ENCODE results near the gene FOXA2. TPM values are rescaled to one million over a fixed set of nuclear protein-coding genes. Genes with fewer than 3 reads are reported as not detected.

Gene FOXA2
- total RNA-seq, 1 donor from 2014 or later: 18.9 TPM

DNA sequence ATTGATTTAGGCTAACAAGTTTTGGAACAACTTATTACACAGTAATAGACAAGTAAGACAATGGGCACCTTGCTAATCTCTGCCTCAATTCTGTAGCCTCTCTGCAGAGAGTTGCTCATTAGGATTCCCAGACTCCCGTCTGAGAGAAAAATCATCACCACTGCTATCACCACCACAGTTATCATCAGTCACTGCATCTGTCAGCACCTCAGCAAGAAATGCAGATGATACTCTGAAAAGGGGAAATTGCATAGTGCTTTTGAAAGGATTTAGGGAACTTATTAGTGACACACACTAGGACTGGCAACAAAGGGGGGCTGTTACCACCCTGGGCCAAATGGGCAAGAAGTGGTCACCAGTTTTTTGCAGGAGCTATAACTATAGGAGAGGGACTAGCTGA, 39.9 kb downstream of the FOXA2 start:
- DNase-seq (ENCODE audit: low spot score) (no peak), ATAC-seq (no peak)

GRCh38 chr20:22542427-22542826, 41.9 kb downstream of the FOXA2 start:
- ATAC-seq (no peak), DNase-seq (ENCODE audit: low spot score) (no peak)

DNA sequence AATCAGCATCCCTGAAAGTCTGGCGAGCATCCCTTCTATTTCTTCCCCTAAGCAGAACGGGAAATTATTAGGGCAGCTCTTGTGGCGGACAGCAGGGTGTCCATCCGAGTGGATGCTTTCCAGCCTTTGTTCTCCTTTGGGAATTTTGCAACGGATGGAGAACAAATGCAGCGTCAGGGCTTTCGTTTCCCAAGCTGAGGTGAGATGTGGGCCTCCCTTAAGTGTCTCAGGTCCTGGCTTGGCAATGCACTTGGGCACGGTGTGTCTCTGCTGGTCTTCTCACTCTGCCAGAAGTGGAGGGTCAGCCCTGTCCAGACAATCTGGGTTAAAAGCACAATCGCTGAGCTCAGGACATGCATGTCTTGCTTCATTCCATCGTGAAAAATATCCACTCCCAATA, 43.5 kb downstream of the FOXA2 start:
- DNase-seq (ENCODE audit: low spot score) (no peak), ATAC-seq (no peak)

DNA sequence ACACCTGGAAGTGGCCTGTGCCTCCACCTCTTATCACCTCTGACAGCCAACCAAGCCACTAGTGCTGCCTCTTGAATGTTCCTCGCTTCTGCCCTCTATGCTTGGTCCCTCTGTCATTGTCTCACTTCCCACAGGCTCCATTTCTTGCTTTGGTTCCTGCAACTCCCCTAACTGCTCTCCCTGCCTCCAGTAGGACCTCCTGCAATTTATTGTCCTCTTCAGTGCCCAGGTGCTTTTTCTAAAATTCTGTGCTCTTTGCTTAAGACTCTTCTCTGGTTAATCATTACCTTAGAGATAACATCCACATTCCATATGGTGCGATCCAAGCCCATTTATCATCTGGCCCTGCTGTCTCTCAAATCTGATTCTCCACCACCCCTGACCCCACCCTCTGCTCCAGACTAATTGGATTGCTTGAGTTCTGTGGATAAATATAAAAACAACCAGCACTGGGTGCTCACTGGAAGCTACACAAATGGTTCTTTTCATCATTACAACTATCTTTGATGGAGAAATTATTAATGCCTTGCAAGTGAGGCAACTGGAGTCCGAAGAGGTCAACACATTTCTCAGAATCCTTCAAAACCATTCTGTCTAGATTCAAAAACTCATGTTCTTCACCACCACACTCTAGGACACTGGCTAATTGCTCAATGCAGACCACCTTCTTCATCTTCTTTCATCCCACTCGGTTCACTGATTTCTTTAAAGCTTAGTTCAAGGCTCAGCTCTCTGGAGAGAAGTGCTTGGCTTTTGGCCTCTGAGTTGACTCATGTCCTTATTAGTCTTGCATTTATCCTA, 47.2 kb downstream of the FOXA2 start:
- ATAC-seq (no peak), DNase-seq (ENCODE audit: low spot score) (no peak)

DNA sequence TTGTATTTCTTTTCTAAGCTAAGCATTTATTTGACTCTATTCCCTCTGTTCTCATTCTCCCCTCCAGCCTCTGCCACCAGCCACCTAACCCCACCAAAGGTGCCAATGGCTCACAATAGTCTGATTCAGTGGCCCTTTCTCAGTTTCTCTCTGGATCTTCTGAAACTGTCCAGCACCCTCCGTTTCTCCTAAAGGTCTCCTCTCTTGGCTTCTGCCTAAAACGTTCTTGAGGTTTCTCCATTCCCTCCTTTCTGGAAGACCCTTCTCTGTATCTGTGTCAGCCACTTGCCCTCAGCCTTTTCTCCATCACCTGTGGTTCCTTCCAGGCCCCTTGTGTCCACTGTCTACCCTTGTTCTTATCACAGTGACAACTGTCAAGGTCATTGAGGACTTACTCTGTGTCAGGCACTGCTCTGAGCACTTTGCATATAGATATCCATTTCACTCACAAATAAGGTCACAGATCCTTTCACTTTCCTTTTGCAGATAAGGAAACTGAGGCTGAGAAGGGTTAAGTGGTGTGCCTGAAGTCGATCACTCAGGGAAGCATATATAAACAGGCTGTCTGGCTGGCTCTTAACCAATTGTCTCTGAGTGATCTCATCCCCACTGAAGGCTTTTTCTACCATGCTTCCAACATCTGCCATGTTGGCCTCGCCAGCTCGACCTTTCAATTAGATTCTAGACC, 48.1 kb downstream of the FOXA2 start:
- DNase-seq (ENCODE audit: low spot score) (no peak), ATAC-seq (no peak)

DNA sequence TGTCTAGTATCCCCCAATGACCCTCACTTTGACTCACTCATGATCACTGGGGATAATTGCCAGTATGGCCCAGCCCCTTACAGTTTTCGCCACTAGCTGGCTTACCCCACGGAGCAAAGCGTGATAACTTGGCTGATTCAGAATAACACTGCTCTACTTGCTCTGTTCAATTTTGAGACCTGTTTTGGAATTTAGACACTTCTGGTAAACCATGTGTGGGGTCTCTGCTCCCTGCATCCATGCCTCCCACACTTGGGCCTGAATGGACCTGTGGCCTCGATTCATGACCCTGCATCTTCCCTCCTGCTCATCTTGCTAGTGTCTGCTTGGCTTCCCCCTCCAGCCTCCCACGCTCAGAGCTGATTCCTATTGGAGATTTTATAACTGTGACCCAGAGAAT, 48.9 kb downstream of the FOXA2 start:
- ATAC-seq (no peak), DNase-seq (ENCODE audit: low spot score) (no peak)

GRCh38 chr20:22533823-22534751, 50.3 kb downstream of the FOXA2 start:
- no peak for ATAC-seq
- no peak for DNase-seq (ENCODE audit: low spot score)

DNA sequence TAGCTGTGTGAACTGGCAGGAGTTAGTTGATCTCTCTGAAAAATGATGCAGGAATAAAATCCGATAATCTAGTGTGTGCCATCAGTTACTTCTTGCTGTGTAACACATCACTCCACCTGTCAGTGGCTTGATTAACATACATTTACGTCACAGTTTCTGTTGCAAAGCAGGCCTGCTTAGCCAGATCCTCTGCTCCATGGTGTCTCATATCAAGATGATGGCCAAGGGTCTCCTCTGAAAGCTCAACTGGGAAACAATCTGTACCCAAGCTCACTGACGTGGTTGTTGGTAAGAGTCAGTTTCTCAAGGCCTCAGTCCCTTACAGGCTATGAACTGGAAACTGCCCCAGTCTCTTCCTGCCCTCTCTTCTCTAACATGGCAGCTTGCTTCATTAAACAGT, 51.8 kb downstream of the FOXA2 start:
- DNase-seq (ENCODE audit: low spot score): no peak
- ATAC-seq: no peak

GRCh38 chr20:22531756-22532155, 52.6 kb downstream of the FOXA2 start:
- no peak for ATAC-seq
- DNase-seq (ENCODE audit: low spot score): no peak

DNA sequence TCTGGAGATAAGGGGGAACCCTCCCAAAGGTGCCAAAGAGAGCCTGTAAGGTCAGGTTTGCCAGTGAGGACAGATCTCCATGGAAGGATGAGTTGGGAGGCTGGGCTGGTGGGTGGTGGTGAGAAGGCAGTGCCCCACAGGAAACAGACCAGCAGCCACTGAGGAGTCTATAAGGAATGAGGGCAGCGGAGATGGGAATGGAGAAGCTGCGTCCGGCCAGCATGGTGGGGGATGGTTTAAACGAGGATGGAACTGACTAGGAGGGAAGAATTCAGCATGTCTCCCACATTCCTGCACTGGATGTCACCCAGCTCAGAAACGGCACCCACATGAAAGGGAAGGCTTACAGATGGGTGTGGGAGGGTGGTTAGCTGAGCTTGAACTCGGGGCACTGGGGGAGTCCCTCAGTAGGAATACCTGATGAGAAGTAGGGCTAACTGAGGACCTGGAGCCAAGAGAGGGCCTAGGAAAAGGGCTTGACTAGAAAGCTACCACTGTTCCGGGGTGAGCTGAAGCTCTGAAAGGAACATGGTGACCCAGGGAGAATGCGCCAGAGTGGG, 53.2 kb downstream of the FOXA2 start:
- DNase-seq (ENCODE audit: low spot score) (no peak), ATAC-seq (no peak)

All from left lobe of liver (tissue), 2 donors.